ENCODE results near the gene KATNB1. TPM values are rescaled to one million over a fixed set of nuclear protein-coding genes. Genes with fewer than 3 reads are reported as not detected.
A peak's percentile ranks its signal among the peaks of the same experiment; 100 is the strongest.

The KATNB1 gene
- total RNA-seq, 1 experiment from 2014 or later = 37.7 TPM

DNA sequence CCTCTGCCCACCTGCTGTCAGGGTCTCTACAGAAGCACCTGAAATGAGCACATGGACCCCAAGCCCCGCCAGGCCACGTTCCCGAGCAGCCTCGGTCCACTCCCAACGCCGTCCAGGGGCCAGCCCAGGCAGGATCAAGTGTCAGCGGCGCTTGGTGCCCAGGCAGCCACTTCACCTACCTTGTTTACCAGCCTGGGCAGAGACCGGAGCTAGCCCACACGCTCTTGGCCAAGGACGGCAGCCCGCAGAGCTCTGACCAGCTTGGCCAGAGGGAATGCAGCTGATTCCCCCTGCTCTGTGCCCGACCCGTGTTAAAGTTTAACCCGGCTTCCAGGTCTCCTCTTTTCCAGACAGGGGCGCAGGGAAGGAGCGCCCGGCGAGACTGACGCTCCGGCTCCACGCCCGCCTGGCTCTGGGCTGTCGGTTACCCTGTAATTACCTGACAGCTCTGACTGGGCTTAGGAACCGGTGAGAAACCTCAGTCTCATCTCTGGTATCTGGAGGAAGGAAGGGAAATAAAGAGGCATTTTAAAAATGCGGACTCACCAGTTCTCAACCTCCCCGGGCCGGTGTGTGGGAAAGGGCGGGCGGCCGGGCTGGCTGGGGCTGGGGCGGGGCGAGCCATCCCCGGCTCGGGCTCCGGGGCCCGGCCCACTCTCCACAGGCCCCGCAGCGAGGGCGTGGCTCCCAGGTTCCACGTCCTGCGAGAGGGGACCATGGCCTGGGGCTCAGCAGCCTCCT lies 62.1 kb downstream of the KATNB1 start:
- peak overlapping the region; percentile 48 for H3K9ac ChIP-seq (ENCODE audit: low read length)
- ATAC-seq (peak; percentile 47), DNase-seq (peak; percentile 73)
- H4K20me1 ChIP-seq (ENCODE audit: low read length) = no peaks in the 10 kb centered on the region
- peak overlapping the region; percentile 48 for H2AFZ ChIP-seq (ENCODE audit: low read length)
- H3K79me2 ChIP-seq (ENCODE audit: low read length) = peaks cover 20% of the 10 kb centered on the region
- no peaks in the 10 kb centered on the region for H3K36me3 ChIP-seq (ENCODE audit: low read depth, low read length)
- no TSS peak for BruUV-seq (replicated peaks)
- TF ChIP-seq EZH2phosphoT487 (IDR thresholded peaks at IDR 0.05; ENCODE audit: borderline replicate concordance, low read length) (no peak), EZH2 (IDR thresholded peaks at IDR 0.05; ENCODE audit: low read length, unreplicated experiment) (no peak)
- TF ChIP-seq, protein P1, sequence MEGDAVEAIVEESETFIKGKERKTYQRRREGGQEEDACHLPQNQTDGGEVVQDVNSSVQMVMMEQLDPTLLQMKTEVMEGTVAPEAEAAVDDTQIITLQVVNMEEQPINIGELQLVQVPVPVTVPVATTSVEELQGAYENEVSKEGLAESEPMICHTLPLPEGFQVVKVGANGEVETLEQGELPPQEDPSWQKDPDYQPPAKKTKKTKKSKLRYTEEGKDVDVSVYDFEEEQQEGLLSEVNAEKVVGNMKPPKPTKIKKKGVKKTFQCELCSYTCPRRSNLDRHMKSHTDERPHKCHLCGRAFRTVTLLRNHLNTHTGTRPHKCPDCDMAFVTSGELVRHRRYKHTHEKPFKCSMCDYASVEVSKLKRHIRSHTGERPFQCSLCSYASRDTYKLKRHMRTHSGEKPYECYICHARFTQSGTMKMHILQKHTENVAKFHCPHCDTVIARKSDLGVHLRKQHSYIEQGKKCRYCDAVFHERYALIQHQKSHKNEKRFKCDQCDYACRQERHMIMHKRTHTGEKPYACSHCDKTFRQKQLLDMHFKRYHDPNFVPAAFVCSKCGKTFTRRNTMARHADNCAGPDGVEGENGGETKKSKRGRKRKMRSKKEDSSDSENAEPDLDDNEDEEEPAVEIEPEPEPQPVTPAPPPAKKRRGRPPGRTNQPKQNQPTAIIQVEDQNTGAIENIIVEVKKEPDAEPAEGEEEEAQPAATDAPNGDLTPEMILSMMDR (conservative IDR thresholded peaks at IDR 0.05; ENCODE audit: low read depth, low read length) = no peak
- ChIA-PET CTCF (no interaction called here), POLR2A (ENCODE audit: unreplicated experiment) (no interaction called here)
- peaks cover 49% of the 10 kb centered on the region for H3K4me1 ChIP-seq (ENCODE audit: insufficient read depth, low read length)
- H3K27ac ChIP-seq (ENCODE audit: low read length) = peak overlapping the region; percentile 80
- peak overlapping the region; percentile 59 for H3K4me3 ChIP-seq (ENCODE audit: low read length)
- H3K27me3 ChIP-seq (ENCODE audit: low read length) = no peaks in the 10 kb centered on the region
- no peaks in the 10 kb centered on the region for H3K9me3 ChIP-seq (ENCODE audit: low read length)
- intact Hi-C loops (cut with micrococcal nuclease) = no loop called here
- H3K4me2 ChIP-seq (ENCODE audit: low read length) = peak overlapping the region; percentile 87
- no peaks in the 10 kb centered on the region for H3F3A ChIP-seq (ENCODE audit: low read length, unreplicated experiment)
- H3K9me2 ChIP-seq (replicated peaks; ENCODE audit: low read length) = no peaks in the 10 kb centered on the region

DNA sequence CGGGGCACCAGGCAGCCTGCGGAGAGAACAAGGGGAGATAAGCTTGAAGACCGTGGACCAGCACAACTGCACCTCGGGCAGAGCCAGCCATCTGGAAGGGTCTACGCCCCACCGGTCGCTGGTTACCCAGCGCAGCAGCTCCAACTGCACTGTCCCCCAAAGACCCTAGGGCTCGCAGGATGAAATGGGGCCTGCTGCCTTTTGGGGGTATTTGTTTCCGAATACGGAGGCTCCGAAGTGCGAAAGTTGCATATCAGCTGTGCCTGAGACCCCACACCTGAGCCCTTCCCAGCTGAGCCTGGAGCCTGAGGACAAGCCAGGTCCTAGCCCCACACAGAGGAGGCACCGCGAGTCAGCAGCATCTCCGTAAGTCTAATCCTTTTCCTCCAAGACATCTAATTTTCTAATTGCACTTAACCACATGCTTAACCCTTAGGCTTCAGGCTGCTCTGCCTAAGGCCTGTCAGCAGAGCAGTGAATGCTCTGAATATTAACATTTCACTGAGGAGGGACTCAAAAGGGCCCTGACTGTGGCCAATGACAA lies 62.8 kb downstream of the KATNB1 start:
- BruUV-seq (replicated peaks) = no TSS peak
- H3K27ac ChIP-seq (ENCODE audit: low read length) = peak overlapping the region; percentile 80; the same call in 1 of the 2 replicates
- peaks cover 20% of the 10 kb centered on the region for H3K79me2 ChIP-seq (ENCODE audit: low read length)
- no peaks in the 10 kb centered on the region for H4K20me1 ChIP-seq (ENCODE audit: low read length)
- peak overlapping the region; percentile 87 for H3K4me2 ChIP-seq (ENCODE audit: low read length)
- 0 out of 2 replicates have a peak overlapping the region, but pooled peaks have one; percentile 48 for H2AFZ ChIP-seq (ENCODE audit: low read length)
- no peak for ATAC-seq
- H3K4me1 ChIP-seq (ENCODE audit: insufficient read depth, low read length) = peaks cover 53% of the 10 kb centered on the region
- no peaks in the 10 kb centered on the region for H3F3A ChIP-seq (ENCODE audit: low read length, unreplicated experiment)
- DNase-seq = no peak
- H3K27me3 ChIP-seq (ENCODE audit: low read length) = no peaks in the 10 kb centered on the region
- no peak for TF ChIP-seq EZH2 (IDR thresholded peaks at IDR 0.05; ENCODE audit: low read length, unreplicated experiment)
- TF ChIP-seq, protein P1 (conservative IDR thresholded peaks at IDR 0.05; ENCODE audit: low read depth, low read length) = no peak
- H3K4me3 ChIP-seq (ENCODE audit: low read length) = peak overlapping the region; percentile 59; the same call in 1 of the 2 replicates
- no peaks in the 10 kb centered on the region for H3K9me2 ChIP-seq (replicated peaks; ENCODE audit: low read length)
- ChIA-PET CTCF (no interaction called here), POLR2A (ENCODE audit: unreplicated experiment) (no interaction called here)
- H3K9me3 ChIP-seq (ENCODE audit: low read length) = no peaks in the 10 kb centered on the region
- intact Hi-C loops (cut with micrococcal nuclease) = no loop called here
- H3K9ac ChIP-seq (ENCODE audit: low read length) = no peak overlapping the region
- H3K36me3 ChIP-seq (ENCODE audit: low read depth, low read length) = no peaks in the 10 kb centered on the region

DNA sequence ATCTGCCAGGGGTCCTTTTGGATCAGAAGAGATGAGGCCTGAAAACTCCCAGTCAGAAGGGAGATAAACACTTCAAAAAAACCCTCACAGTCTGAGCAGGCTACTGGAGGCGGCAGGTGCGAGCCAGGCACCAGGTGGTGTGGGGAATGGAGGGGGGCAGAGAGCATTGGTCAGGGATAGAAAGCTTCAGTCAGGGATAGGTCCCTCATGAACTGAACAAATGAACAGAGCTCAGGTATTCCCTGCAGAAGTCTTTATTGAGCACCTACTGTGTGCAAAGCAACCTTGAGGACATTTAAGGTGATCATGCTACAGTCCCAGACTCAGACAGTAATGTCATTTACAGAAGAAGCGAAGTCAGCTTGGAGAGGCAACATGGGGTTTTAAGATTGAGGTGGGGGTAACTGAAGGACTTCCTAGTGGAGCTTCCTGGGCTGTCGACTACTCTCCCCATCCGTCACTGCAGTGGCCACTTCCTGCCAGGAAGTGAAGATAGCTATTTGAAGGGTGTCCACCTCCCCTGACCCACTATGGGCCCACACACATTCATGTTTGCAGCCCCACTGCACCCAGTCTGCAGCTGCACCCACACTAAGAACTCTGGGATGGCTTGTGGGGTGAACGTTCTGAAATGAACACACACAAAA lies 63.5 kb downstream of the KATNB1 start:
- DNase-seq (no peak), ATAC-seq (no peak)
- no peak overlapping the region for H3K4me3 ChIP-seq (ENCODE audit: low read length)
- BruUV-seq (replicated peaks) = no TSS peak
- peaks cover 20% of the 10 kb centered on the region for H3K79me2 ChIP-seq (ENCODE audit: low read length)
- H3K9me2 ChIP-seq (replicated peaks; ENCODE audit: low read length) = no peaks in the 10 kb centered on the region
- no peaks in the 10 kb centered on the region for H4K20me1 ChIP-seq (ENCODE audit: low read length)
- H3K27me3 ChIP-seq (ENCODE audit: low read length) = no peaks in the 10 kb centered on the region
- ChIA-PET CTCF (no interaction called here), POLR2A (ENCODE audit: unreplicated experiment) (no interaction called here)
- H2AFZ ChIP-seq (ENCODE audit: low read length) = no peak overlapping the region
- intact Hi-C loops (cut with micrococcal nuclease) = no loop called here
- H3K9ac ChIP-seq (ENCODE audit: low read length) = no peak overlapping the region
- TF ChIP-seq, protein P1 (conservative IDR thresholded peaks at IDR 0.05; ENCODE audit: low read depth, low read length) = no peak
- TF ChIP-seq EZH2phosphoT487 (IDR thresholded peaks at IDR 0.05; ENCODE audit: borderline replicate concordance, low read length) = no peak
- no peak for TF ChIP-seq EZH2 (IDR thresholded peaks at IDR 0.05; ENCODE audit: low read length, unreplicated experiment)
- no peaks in the 10 kb centered on the region for H3K36me3 ChIP-seq (ENCODE audit: low read depth, low read length)
- H3K4me1 ChIP-seq (ENCODE audit: insufficient read depth, low read length) = peaks cover 53% of the 10 kb centered on the region
- H3K4me2 ChIP-seq (ENCODE audit: low read length) = no peak overlapping the region
- no peak overlapping the region for H3K27ac ChIP-seq (ENCODE audit: low read length)
- H3F3A ChIP-seq (ENCODE audit: low read length, unreplicated experiment) = no peaks in the 10 kb centered on the region
- H3K9me3 ChIP-seq (ENCODE audit: low read length) = no peaks in the 10 kb centered on the region
